ENCODE results near the gene IPO4.

DNA sequence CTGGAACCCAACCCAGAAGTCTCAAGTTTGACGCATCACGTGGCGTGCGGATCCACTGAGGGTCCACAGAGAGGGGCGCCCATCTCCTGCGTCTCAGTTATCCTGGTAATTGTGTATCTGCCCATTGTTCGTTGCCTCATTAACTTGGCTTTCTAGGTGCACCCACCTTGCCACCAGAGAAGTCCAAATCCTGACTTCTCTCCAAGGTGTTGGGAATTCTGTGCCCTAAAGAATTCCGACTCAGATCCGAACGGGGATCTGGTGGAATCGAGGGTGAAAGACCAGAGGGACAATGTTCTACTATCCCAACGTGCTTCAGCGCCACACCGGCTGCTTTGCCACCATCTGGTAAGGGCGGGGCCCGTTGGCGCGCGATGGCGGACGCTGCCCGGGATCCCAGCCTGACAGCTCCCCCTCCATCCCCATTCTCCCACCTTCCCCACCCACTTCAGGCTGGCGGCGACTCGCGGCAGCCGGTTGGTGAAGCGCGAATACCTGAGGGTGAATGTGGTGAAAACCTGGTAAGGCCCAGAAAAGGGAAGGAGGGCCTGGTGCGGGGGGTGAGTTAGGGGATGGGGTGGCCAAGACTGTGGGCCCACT is 16.3 kb downstream of the IPO4 start:
- TF ChIP-seq, protein P1, sequence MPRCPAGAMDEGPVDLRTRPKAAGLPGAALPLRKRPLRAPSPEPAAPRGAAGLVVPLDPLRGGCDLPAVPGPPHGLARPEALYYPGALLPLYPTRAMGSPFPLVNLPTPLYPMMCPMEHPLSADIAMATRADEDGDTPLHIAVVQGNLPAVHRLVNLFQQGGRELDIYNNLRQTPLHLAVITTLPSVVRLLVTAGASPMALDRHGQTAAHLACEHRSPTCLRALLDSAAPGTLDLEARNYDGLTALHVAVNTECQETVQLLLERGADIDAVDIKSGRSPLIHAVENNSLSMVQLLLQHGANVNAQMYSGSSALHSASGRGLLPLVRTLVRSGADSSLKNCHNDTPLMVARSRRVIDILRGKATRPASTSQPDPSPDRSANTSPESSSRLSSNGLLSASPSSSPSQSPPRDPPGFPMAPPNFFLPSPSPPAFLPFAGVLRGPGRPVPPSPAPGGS (IDR thresholded peaks at IDR 0.05; ENCODE audit: borderline replicate concordance, insufficient read depth, low read depth, low read length, poor library complexity, severe bottlenecking) = no peak
- no peak for TF ChIP-seq POLR2A (IDR thresholded peaks at IDR 0.05; ENCODE audit: low read depth, low read length)
- TF ChIP-seq, protein P2, sequence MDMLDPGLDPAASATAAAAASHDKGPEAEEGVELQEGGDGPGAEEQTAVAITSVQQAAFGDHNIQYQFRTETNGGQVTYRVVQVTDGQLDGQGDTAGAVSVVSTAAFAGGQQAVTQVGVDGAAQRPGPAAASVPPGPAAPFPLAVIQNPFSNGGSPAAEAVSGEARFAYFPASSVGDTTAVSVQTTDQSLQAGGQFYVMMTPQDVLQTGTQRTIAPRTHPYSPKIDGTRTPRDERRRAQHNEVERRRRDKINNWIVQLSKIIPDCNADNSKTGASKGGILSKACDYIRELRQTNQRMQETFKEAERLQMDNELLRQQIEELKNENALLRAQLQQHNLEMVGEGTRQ (IDR thresholded peaks at IDR 0.05; ENCODE audit: borderline replicate concordance, low read depth, low read length) = no peak
- TF ChIP-seq SREBF2 (IDR thresholded peaks at IDR 0.05; ENCODE audit: low read length) = no peak
- no peak for TF ChIP-seq BACH1 (IDR thresholded peaks at IDR 0.05; ENCODE audit: borderline replicate concordance)
- TF ChIP-seq SP1 (IDR thresholded peaks at IDR 0.05; ENCODE audit: low read depth, low read length) = no peak
- no peak for TF ChIP-seq GABPA (IDR thresholded peaks at IDR 0.05; ENCODE audit: low read depth)
- TF ChIP-seq ETV6 (conservative IDR thresholded peaks at IDR 0.05 in 1 of 2, IDR thresholded peaks at IDR 0.05 in 1 of 2; ENCODE audit: borderline replicate concordance in 1 of 2, low read depth in 1 of 2) = no peak
- TF ChIP-seq, protein P3, sequence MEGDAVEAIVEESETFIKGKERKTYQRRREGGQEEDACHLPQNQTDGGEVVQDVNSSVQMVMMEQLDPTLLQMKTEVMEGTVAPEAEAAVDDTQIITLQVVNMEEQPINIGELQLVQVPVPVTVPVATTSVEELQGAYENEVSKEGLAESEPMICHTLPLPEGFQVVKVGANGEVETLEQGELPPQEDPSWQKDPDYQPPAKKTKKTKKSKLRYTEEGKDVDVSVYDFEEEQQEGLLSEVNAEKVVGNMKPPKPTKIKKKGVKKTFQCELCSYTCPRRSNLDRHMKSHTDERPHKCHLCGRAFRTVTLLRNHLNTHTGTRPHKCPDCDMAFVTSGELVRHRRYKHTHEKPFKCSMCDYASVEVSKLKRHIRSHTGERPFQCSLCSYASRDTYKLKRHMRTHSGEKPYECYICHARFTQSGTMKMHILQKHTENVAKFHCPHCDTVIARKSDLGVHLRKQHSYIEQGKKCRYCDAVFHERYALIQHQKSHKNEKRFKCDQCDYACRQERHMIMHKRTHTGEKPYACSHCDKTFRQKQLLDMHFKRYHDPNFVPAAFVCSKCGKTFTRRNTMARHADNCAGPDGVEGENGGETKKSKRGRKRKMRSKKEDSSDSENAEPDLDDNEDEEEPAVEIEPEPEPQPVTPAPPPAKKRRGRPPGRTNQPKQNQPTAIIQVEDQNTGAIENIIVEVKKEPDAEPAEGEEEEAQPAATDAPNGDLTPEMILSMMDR (IDR thresholded peaks at IDR 0.05 in 2 of 3, conservative IDR thresholded peaks at IDR 0.05 in 1 of 3; ENCODE audit: control insufficient read depth in 2 of 3, extremely low read depth in 1 of 3, insufficient read depth in 1 of 3, low read depth in 3 of 3, low read length in 3 of 3) = no peak
- TF ChIP-seq, protein P4, sequence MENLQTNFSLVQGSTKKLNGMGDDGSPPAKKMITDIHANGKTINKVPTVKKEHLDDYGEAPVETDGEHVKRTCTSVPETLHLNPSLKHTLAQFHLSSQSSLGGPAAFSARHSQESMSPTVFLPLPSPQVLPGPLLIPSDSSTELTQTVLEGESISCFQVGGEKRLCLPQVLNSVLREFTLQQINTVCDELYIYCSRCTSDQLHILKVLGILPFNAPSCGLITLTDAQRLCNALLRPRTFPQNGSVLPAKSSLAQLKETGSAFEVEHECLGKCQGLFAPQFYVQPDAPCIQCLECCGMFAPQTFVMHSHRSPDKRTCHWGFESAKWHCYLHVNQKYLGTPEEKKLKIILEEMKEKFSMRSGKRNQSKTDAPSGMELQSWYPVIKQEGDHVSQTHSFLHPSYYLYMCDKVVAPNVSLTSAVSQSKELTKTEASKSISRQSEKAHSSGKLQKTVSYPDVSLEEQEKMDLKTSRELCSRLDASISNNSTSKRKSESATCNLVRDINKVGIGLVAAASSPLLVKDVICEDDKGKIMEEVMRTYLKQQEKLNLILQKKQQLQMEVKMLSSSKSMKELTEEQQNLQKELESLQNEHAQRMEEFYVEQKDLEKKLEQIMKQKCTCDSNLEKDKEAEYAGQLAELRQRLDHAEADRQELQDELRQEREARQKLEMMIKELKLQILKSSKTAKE (IDR thresholded peaks at IDR 0.05; ENCODE audit: low read depth, poor library complexity, severe bottlenecking) = no peak
- TF ChIP-seq, protein P5, sequence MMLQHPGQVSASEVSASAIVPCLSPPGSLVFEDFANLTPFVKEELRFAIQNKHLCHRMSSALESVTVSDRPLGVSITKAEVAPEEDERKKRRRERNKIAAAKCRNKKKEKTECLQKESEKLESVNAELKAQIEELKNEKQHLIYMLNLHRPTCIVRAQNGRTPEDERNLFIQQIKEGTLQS (IDR thresholded peaks at IDR 0.05; ENCODE audit: borderline replicate concordance, extremely low read depth, low read depth, low read length) = no peak
- TF ChIP-seq, protein P6, sequence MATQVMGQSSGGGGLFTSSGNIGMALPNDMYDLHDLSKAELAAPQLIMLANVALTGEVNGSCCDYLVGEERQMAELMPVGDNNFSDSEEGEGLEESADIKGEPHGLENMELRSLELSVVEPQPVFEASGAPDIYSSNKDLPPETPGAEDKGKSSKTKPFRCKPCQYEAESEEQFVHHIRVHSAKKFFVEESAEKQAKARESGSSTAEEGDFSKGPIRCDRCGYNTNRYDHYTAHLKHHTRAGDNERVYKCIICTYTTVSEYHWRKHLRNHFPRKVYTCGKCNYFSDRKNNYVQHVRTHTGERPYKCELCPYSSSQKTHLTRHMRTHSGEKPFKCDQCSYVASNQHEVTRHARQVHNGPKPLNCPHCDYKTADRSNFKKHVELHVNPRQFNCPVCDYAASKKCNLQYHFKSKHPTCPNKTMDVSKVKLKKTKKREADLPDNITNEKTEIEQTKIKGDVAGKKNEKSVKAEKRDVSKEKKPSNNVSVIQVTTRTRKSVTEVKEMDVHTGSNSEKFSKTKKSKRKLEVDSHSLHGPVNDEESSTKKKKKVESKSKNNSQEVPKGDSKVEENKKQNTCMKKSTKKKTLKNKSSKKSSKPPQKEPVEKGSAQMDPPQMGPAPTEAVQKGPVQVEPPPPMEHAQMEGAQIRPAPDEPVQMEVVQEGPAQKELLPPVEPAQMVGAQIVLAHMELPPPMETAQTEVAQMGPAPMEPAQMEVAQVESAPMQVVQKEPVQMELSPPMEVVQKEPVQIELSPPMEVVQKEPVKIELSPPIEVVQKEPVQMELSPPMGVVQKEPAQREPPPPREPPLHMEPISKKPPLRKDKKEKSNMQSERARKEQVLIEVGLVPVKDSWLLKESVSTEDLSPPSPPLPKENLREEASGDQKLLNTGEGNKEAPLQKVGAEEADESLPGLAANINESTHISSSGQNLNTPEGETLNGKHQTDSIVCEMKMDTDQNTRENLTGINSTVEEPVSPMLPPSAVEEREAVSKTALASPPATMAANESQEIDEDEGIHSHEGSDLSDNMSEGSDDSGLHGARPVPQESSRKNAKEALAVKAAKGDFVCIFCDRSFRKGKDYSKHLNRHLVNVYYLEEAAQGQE (IDR thresholded peaks at IDR 0.05; ENCODE audit: low read depth, low read length) = no peak
- TF ChIP-seq JUND (IDR thresholded peaks at IDR 0.05; ENCODE audit: low read depth, low read length) = no peak
- TF ChIP-seq, protein P7, sequence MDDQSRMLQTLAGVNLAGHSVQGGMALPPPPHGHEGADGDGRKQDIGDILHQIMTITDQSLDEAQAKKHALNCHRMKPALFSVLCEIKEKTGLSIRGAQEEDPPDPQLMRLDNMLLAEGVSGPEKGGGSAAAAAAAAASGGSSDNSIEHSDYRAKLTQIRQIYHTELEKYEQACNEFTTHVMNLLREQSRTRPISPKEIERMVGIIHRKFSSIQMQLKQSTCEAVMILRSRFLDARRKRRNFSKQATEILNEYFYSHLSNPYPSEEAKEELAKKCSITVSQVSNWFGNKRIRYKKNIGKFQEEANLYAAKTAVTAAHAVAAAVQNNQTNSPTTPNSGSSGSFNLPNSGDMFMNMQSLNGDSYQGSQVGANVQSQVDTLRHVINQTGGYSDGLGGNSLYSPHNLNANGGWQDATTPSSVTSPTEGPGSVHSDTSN (IDR thresholded peaks at IDR 0.05; ENCODE audit: insufficient replicate concordance, low read depth, low read length) = no peak

All from GM12878 (cell line).